GM21825 (cell line): ENCODE data around the gene KRT9.
"Not testable (repeated sequence)": the region's sequence is repeated elsewhere in the genome, so short reads cannot be mapped to it uniquely, and the experiment has no call there.

Source experiments
- ATAC-seq: cut with Tn5 transposase; IDR thresholded peaks from one replicate; pipeline ENCODE4 v1.9.1; 2021; ENCODE audit warnings: mild to moderate bottlenecking, moderate library complexity; ENCODE audit not compliant: unreplicated experiment

KRT9 gene

GRCh38 chr17:41571561-41572434, at the start of gene KRT9:
TSS of gene KRT9 (minus strand) at chr17:41572059. CDS start at chr17:41571992, 67 bp downstream.
- no peak for ATAC-seq

- ATAC-seq, result not testable (repeated sequence)
These were observed 49.6 kb upstream of the KRT9 start for GRCh38 chr17:41621435-41621817.

- ATAC-seq, result no peak
These were observed 49.0 kb upstream of the KRT9 start for GRCh38 chr17:41620583-41621434.

GRCh38 chr17:41619927-41620582, 48.2 kb upstream of the KRT9 start:
- ATAC-seq, result not testable (repeated sequence)

- no peak for ATAC-seq
These were observed 47.4 kb upstream of the KRT9 start for GRCh38 chr17:41619036-41619926.

- no peak for ATAC-seq
These were observed 46.6 kb upstream of the KRT9 start for GRCh38 chr17:41618341-41619035.

- no peak for ATAC-seq
These were observed 45.8 kb upstream of the KRT9 start for GRCh38 chr17:41617698-41618097.

- ATAC-seq, result no peak
These were observed 45.3 kb upstream of the KRT9 start for GRCh38 chr17:41617136-41617535.

GRCh38 chr17:41616486-41616885, 44.6 kb upstream of the KRT9 start:
- ATAC-seq, result not testable (repeated sequence)

- ATAC-seq, result no peak
These were observed 43.6 kb upstream of the KRT9 start for GRCh38 chr17:41615454-41615853.

GRCh38 chr17:41614767-41615166, 42.9 kb upstream of the KRT9 start:
- not testable (repeated sequence) for ATAC-seq

- ATAC-seq, result no peak
These were observed 42.2 kb upstream of the KRT9 start for GRCh38 chr17:41614098-41614497.

- no peak for ATAC-seq
These were observed 41.6 kb upstream of the KRT9 start for GRCh38 chr17:41613277-41614082.

- not testable (repeated sequence) for ATAC-seq
These were observed 40.7 kb upstream of the KRT9 start, which contains the start of gene KRT16 for GRCh38 chr17:41612376-41613160. TSS of gene KRT16 (minus strand) at chr17:41612767. CDS start at chr17:41612688, 79 bp downstream.

GRCh38 chr17:41610965-41611640, 39.2 kb upstream of the KRT9 start:
- ATAC-seq, result no peak

- not testable (repeated sequence) for ATAC-seq
These were observed 38.2 kb upstream of the KRT9 start for GRCh38 chr17:41610061-41610517.

GRCh38 chr17:41606930-41607329, 35.1 kb upstream of the KRT9 start:
- not testable (repeated sequence) for ATAC-seq
